Stimulated activated CD4-positive, alpha-beta T cell treated with anti-CD3 and anti-CD28 coated beads, Interleukin-15, amount 100 ng/mL, for 48 hours (primary cell): ENCODE results near the gene ZNF117.
"Not testable (repeated sequence)": the region's sequence is repeated elsewhere in the genome, so short reads cannot be mapped to it uniquely, and the experiment has no call there.

Experiments used
- DNase-seq, 2 donors: peaks; one replicate each; pipeline ENCODE4 v3.0.0-alpha.2; 2020; ENCODE audit warnings: low read depth in 2 of 2

Gene ZNF117

GRCh38 chr7:64997164-64997908 is 6.5 kb upstream of the ZNF117 start:
- no peak for DNase-seq

- DNase-seq, result no peak
Measured at GRCh38 chr7:64996305-64996704, 5.5 kb upstream of the ZNF117 start.

- DNase-seq, result no peak
Measured at GRCh38 chr7:64993901-64994300, 3.1 kb upstream of the ZNF117 start.

DNA sequence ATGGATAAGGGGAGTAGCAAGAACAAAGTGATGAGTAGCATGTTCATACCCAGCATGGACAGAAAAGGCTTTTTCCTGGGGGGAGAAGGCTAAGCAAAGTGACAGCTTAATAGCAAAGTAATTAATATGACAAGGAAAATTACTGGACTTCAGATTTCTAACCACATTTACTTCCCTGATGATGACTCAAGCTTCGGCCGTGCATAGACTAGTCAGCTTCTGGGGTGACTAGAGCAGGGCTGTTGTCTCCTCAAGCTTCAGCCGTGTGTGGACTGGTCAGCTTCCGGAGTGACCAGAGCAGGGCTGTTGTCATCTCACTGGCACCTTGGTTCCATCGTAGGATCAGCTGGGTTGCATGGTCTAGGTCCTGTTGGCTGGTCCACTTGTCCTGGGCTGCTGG is 2.1 kb upstream of the ZNF117 start:
- DNase-seq, result no peak

GRCh38 chr7:64990216-64990615 is 620 bp downstream of the ZNF117 start:
- no peak for DNase-seq

DNA sequence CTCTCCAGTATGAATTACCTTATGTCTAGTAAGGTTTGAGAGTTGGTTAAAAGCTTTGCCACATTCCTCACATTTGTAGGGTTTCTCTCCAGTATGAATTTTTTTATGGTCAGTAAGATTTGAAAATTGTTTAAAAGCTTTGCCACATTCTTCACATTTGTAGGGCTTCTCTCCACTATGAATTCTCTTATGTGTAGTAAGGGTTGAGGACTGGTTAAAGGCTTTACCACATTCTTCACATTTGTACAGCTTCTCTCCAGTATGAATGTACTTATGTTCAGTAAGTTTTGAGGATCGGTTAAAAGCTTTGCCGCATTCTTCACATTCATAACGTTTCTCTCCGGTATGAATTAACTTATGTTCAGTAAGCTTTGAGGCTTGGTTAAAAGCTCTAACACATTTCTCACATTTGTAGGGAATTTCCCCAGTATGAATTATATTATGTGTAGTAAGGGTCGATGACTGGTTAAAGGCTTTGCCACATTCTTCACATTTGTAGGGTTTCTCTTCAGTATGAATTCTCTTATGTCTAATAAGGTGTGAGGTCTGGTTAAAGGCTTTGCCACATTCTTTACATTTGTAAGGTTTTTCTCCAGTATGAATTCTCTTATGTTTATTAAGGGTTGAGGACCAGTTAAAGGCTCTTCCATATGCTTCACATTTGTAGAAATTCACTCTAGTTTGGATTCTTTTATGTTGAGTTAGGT is 12.2 kb downstream of the ZNF117 start:
- DNase-seq, result no peak

DNA sequence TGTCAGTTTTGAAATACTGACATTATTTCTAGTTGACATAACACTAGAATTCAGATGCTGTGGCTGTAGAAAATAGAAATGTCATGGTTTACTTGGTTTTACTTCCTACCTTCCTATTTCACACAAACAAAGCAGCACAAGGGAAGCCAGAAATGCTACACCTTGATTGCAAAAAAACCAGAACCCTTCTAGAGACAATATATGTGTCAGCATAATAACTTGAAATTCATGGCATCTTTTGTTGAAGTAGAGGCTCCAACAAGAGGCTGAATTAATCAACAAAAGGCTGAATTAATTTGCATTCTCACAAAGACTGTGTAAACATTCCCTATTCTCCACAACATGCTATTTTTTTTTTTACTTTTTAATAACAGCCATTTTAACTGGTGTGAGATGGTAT is 25.2 kb downstream of the ZNF117 start:
- no peak for DNase-seq

DNA sequence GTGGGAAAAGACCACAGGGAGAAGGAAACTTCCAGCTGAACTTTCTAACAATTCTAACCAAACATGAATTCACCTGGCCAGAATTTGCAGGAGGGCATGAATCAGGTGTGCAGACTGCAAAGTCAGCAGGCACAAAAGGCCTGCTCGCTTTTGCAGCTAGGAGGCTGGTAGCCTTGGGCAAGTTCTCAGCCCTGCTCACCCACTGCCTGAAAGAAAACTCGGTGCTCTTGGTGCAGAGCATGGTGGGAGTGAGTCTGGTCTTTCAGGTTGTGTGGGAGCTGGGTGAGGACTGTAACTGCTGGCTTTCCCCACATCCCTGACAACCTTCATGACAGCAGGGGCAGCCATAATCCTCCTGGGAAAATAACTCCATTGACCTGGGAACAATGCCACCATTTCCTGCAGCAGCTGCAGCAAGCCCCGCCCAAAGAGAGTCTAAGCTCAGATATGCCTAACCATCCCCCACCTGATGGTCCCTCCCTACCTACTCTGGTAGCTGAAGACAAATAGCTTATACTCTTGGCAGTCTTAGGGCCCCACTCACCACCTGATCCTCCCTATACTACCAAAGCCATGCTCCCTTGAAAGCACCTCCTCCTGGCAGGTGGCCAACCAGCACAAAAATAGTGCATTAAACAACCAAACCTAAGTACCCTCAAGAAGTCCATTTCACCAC is 31.6 kb downstream of the ZNF117 start:
- no peak for DNase-seq

- DNase-seq, result no peak
Measured at GRCh38 chr7:64951250-64951848, 39.5 kb downstream of the ZNF117 start.

GRCh38 chr7:64950673-64951072 is 40.2 kb downstream of the ZNF117 start:
- not testable (repeated sequence) for DNase-seq

GRCh38 chr7:64948774-64949173 is 42.1 kb downstream of the ZNF117 start:
- DNase-seq, result not testable (repeated sequence)

GRCh38 chr7:64947252-64948000 is 43.4 kb downstream of the ZNF117 start:
- DNase-seq, result no peak

DNA sequence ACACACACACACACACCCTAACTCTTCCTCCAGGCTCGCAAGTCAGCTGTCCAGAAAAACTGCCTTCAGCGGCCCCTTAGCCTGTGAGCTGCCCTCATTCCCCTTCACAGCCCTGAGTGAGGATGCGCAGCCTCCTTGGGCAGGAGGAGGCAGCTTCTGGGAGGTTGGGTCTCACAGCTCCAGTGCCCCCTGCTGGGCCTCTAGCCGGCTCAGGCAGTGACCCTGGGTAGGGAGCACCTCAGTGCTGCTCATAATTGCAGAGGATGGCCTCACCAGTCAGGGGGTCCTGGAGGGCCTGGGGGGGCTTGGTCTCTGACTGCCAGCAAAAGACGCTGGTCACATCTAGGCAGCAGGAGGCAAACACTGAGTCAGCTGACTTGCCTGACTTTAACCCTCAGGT is 44.1 kb downstream of the ZNF117 start:
- peak; percentile 11 to 15 for DNase-seq

DNA sequence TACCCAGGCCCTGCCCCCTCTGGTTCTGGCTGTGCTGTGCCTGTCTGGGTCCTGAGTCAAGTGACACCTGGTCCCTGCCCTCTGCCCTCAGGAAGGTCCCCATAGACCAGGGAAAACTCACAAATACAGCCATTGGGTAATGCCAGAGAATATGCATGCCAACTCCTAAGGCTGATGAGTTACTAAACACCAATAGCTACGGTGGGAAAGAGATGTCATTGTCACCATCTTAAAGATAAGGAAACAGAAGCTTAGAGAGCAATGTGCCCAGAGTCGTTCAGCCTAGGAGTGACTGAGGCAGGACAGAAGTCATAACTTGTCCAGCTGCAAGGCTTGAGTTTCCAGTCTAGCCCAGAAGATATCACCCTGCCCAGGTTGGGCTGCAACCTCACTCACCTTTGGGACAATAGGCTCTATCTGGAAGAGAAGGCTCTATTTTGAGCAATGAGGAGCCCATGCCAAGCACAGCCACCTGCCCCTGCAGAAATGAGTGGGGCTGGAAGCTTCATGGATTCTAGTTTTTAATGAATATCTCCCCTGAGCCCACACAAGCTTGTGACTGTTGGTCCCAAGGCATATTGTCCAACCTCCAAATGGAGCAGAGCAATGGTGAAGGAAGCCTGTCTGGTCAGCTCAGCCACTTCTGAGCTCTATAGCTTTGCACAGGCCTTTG is 45.2 kb downstream of the ZNF117 start:
- DNase-seq, result no peak

GRCh38 chr7:64944667-64945502 is 46.0 kb downstream of the ZNF117 start:
- not testable (repeated sequence) for DNase-seq

DNA sequence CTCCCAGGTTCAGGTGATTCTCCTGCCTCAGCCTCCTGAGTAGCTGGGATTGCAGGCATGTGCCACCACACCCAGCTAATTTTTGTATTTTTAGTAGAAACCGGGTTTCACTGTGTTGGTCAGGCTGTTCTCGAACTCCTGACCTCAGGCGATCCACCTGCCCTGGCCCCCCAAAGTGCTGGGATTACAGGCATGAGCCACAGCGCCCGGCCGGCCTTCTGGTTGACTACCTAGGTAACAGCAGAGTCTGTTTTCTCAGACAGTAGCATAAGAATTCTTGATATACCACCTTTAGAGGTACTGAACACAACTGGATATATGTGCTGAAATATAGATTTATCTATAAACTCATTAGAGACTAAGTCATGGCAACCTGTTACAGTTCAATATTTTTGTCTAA is 50.8 kb downstream of the ZNF117 start:
- not testable (repeated sequence) for DNase-seq

- DNase-seq, result no peak
Measured at GRCh38 chr7:64938540-64938939, 52.3 kb downstream of the ZNF117 start.

DNA sequence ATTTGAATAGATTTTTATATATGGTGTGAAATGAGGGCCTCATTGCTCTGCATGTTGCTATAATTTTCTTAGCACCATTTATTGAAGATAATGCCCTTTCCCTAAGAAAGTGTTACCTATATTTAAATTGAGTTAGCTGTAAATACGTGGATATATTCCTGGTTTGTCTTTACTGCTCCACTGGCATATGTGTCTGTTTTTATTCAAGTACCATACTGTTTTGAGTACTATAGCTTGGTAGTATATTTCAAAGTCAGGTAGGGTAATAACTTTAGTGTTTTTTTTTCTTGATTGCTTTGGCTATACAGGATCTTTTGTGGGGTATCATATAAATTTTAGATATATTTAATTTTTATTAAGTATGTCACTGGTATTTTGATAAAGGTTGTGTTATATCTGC is 56.4 kb downstream of the ZNF117 start:
- no peak for DNase-seq

DNA sequence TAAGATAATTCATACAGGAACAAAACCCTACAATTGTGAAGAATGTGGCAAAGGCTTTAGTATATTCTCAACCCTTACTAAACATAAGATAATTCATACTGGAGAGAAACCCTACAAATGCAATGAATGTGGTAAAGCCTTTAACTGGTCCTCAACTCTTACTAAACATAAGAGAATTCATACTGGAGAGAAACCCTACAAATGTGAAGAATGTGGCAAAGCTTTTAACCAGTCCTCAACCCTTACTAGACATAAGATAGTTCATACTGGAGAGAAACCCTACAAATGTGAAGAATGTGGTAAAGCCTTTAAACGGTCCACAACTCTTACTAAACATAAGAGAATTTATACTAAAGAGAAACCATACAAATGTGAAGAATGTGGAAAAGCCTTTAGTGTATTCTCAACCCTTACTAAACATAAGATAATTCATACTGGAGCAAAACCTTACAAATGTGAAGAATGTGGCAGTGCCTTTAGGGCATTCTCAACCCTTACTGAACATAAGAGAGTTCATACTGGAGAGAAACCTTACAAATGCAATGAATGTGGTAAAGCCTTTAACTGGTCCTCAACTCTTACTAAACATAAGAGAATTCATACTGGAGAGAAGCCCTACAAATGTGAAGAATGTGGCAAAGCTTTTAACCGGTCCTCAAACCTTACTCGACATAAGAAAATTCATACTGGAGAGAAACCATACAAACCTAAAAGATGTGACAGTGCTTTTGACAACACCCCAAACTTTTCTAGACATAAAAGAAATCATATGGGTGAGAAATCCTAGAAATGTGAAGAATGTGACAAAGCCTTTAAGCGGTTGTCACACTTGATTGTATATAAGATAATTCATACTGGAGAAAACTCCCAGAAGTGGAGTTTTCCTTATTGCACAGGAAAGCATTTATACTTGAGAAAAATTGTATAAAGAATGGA is 62.3 kb downstream of the ZNF117 start:
- not testable (repeated sequence) for DNase-seq
